ENCODE data around the gene GSG1L. TPM values are rescaled to one million over a fixed set of nuclear protein-coding genes. Genes with fewer than 3 reads are reported as not detected.
A peak's percentile ranks its signal among the peaks of the same experiment; 100 is the strongest.

The GSG1L gene
- total and polyA plus RNA-seq, 9 of the 15 experiments (the other 6 are each of a cell fraction or from before 2014, with no cell fraction given) = not detected

DNA sequence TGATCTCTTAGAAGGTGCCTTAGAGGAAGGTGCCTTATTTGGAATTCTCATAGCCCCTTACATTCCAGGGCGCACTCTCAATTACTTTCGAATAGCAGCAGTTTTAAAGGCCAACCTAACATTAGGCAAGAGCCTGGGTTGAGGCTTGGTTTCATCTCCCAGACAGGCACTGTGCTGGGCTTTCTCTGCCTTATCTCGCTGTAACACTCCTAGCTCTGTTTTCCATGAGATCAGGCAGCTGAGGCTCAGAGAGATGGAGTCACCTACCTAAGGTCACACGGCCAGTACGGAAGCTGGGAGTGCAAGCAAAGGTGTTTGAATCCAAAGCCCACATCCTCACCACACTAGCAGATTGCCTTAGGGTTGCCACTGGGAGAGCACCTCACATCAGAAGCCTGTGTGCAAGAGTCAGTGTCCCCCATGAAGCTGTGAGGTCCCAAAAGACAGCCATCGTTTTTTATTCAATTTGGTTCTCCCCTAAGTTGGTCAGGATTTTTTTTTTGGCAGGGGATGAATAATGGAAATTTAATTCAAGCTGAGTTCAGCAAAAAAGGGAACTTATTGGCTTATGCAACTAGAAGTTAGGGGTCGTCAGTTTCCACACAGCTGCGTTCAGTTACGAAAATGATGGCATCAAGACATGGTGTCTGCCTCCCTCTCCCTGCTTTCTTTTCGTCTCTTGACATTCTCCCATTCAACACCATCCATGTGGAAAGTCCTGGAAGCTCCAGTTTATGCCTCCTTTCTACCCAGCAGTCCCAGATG lies 307.1 kb downstream of the GSG1L start:
- no TSS peak for BruUV-seq (replicated peaks)
- Histone ChIP-seq H3K36me3 (ENCODE audit: control insufficient read depth, insufficient read depth, low read length) (no peaks in the 10 kb centered on the region; the same call in 2 of the 3 replicates), H3K4me2 (ENCODE audit: insufficient read depth, low read length) (peak overlapping the region; percentile 71), H3K9ac (ENCODE audit: insufficient read depth in 1 of 2, low read depth in 2 of 2, low read length in 2 of 2) (peak overlapping the region; percentile 21 to 26; a peak in 2 of 4 replicates), H3K27ac (ENCODE audit: extremely low read depth, low read depth, low read length) (peak overlapping the region; percentile 64; the same call in 1 of the 3 replicates), H2AFZ (ENCODE audit: low read depth, low read length) (peak overlapping the region; percentile 62), H3K9me3 (replicated peaks; ENCODE audit: control insufficient read depth, insufficient read depth, low read depth, low read length) (no peaks in the 10 kb centered on the region), H3K4me3 (no peak overlapping the region), H3K27me3 (ENCODE audit: control insufficient read depth in 2 of 2, insufficient read depth in 2 of 2, low read length in 2 of 2) (no peaks in the 10 kb centered on the region), H3K9me1 (ENCODE audit: control insufficient read depth, insufficient read depth, low read length) (peaks cover 9% of the 10 kb centered on the region), H3K4me1 (replicated peaks in 1 of 2; ENCODE audit: control insufficient read depth in 2 of 2, insufficient read depth in 2 of 2, low read length in 2 of 2) (peaks cover 31 to 35% of the 10 kb centered on the region in 2 experiments; a peak in 4 of 5 replicates), H4K20me1 (replicated peaks; ENCODE audit: control insufficient read depth, insufficient read depth, low read length) (no peaks in the 10 kb centered on the region), H3K79me2 (ENCODE audit: control insufficient read depth, insufficient read depth, low read length) (no peaks in the 10 kb centered on the region)
- in situ Hi-C loops (cut with MboI) = no loop called here
- FAIRE-seq = peak; percentile 99
- intact Hi-C loops (cut with micrococcal nuclease) = no loop called here
- 31% methylated on average over 10 of the region's 10 CpGs for WGBS (ENCODE audit: insufficient coverage, low coverage, missing lambda C conversion rate)
- ChIA-PET CTCF (ENCODE audit: low intra/inter-chr PET ratio) (no interaction called here), POLR2A (interaction anchor here (0.6 to 1.7 kb wide), 5 partner anchors 12 to 41 kb away, joined by 3 to 5 read pairs (median 3); no protein-coding TSS in a partner anchor)
- peak; percentile 95 for ATAC-seq
- DNase-seq (ENCODE audit: extremely low read depth in 1 of 4, low spot score in 3 of 4) = peak; percentile 57 to 85 (median 72)
- TF ChIP-seq NCOA2 (IDR thresholded peaks at IDR 0.05; ENCODE audit: partially characterized antibody in 2 of 2) (no peak), SMAD4 (CRISPR knock-in tag; conservative IDR thresholded peaks at IDR 0.05) (peak; percentile 50; the same call in 1 of the 2 replicates), E2F3 (CRISPR knock-in tag; IDR thresholded peaks at IDR 0.05) (no peak), C11orf30 (IDR thresholded peaks at IDR 0.05; ENCODE audit: low read depth) (peak; percentile 46), SMARCA5 (IDR thresholded peaks at IDR 0.05) (peak; percentile 76; the same call in 1 of the 2 replicates), MBD2 (IDR thresholded peaks at IDR 0.05; ENCODE audit: borderline replicate concordance, low read depth) (no peak), ATF7 (IDR thresholded peaks at IDR 0.05) (peak; percentile 62; the same call in 1 of the 2 replicates), SP1 (CRISPR knock-in tag; IDR thresholded peaks at IDR 0.05) (no peak), MTA2 (IDR thresholded peaks at IDR 0.05; ENCODE audit: low read depth) (peak; percentile 75), HCFC1 (IDR thresholded peaks at IDR 0.05; ENCODE audit: low read depth, low read length) (no peak), NEUROD1 (IDR thresholded peaks at IDR 0.05; ENCODE audit: borderline replicate concordance, low read depth, low read length, partially characterized antibody) (peak; percentile 11)
- TF ChIP-seq, protein P1, sequence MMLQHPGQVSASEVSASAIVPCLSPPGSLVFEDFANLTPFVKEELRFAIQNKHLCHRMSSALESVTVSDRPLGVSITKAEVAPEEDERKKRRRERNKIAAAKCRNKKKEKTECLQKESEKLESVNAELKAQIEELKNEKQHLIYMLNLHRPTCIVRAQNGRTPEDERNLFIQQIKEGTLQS (IDR thresholded peaks at IDR 0.05) = no peak
- TF ChIP-seq, protein P1 (CRISPR knock-in tag; conservative IDR thresholded peaks at IDR 0.05) = no peak
- TF ChIP-seq, protein P2, sequence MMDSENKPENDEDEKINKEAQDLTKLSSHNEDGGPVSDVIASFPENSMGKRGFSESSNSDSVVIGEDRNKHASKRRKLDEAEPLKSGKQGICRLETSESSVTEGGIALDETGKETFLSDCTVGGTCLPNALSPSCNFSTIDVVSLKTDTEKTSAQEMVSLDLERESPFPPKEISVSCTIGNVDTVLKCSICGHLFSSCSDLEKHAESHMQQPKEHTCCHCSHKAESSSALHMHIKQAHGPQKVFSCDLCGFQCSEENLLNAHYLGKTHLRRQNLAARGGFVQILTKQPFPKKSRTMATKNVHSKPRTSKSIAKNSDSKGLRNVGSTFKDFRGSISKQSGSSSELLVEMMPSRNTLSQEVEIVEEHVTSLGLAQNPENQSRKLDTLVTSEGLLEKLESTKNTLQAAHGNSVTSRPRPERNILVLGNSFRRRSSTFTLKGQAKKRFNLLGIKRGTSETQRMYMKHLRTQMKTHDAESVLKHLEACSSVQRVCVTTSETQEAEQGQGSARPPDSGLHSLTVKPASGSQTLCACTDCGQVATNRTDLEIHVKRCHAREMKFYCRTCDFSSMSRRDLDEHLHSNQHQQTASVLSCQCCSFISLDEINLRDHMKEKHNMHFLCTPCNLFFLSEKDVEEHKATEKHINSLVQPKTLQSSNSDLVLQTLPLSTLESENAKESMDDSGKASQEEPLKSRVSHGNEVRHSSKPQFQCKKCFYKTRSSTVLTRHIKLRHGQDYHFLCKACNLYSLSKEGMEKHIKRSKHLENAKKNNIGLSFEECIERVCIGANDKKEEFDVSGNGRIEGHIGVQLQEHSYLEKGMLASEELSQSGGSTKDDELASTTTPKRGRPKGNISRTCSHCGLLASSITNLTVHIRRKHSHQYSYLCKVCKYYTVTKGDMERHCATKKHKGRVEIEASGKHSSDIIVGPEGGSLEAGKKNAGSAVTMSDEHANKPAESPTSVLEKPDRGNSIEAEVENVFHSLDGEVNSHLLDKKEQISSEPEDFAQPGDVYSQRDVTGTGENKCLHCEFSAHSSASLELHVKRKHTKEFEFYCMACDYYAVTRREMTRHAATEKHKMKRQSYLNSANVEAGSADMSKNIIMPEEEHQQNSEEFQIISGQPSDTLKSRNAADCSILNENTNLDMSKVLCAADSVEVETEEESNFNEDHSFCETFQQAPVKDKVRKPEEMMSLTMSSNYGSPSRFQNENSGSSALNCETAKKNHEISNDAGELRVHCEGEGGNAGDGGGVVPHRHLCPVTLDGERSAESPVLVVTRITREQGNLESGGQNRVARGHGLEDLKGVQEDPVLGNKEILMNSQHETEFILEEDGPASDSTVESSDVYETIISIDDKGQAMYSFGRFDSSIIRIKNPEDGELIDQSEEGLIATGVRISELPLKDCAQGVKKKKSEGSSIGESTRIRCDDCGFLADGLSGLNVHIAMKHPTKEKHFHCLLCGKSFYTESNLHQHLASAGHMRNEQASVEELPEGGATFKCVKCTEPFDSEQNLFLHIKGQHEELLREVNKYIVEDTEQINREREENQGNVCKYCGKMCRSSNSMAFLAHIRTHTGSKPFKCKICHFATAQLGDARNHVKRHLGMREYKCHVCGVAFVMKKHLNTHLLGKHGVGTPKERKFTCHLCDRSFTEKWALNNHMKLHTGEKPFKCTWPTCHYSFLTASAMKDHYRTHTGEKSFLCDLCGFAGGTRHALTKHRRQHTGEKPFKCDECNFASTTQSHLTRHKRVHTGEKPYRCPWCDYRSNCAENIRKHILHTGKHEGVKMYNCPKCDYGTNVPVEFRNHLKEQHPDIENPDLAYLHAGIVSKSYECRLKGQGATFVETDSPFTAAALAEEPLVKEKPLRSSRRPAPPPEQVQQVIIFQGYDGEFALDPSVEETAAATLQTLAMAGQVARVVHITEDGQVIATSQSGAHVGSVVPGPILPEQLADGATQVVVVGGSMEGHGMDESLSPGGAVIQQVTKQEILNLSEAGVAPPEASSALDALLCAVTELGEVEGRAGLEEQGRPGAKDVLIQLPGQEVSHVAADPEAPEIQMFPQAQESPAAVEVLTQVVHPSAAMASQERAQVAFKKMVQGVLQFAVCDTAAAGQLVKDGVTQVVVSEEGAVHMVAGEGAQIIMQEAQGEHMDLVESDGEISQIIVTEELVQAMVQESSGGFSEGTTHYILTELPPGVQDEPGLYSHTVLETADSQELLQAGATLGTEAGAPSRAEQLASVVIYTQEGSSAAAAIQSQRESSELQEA (IDR thresholded peaks at IDR 0.05; ENCODE audit: low read depth) = peak; percentile 79

Data from K562 (cell line).